AG10803 (cell line): Measurements from ENCODE around the gene AHSP.
"Not testable (repeated sequence)": the region's sequence is repeated elsewhere in the genome, so short reads cannot be mapped to it uniquely, and the experiment has no call there.

Experiments
- DNase-seq: peaks from one replicate; pipeline ENCODE4 v3.0.0; 2010; ENCODE audit warnings: low read depth
- H3K4me3 ChIP-seq: 2 replicates; pipeline ENCODE4 v1.5.1; 2011; ENCODE audit warnings: mild to moderate bottlenecking, low read length, control low read depth
- CTCF ChIP-seq: conservative IDR thresholded peaks from 2 replicates; pipeline ENCODE4 v1.5.1; 2011; ENCODE audit warnings: mild to moderate bottlenecking, low read length, control low read depth, inconsistent platforms

Gene AHSP

GRCh38 chr16:31542763-31543162, 15.1 kb downstream of the AHSP start:
- DNase-seq: no peak
- TF ChIP-seq CTCF: no peak
- H3K4me3 ChIP-seq: no peak overlapping the region

DNA sequence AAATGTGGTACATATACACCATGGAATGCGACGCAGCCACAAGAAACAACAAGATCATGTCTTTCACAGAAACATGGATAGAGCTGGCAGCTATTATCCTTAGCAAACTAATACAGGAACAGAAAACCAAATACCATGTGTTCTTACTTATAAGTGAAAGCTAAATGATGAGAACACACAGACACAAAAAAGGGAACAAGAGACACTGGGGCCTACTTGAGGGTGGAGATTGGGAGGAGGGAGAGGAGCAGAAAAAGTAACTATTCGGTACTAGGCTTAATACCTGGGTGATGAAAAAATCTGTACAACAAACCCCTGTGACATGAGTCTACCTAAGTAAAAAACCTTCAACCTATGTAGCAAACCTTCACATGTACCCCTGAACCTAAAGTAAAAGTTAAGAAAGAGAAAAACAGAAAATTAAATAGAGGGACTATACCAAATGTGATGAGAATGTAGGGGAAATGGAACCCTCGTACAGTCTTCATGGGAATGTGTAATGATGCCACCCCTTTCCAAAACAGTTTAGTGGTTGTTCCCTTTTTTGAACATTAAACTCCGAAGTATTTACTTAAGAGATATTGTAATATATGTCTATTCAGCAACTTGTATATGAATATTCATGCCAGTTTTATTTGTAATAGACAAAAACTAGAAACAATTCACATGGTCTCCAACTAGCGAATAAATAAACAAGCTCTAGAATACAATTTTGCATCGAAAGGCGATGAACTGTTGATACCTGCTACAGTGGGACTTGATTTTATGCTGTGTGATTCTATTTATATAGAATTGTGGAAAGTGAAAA, 33.9 kb downstream of the AHSP start:
- DNase-seq: no peak
- no peak overlapping the region for H3K4me3 ChIP-seq
- no peak for TF ChIP-seq CTCF

DNA sequence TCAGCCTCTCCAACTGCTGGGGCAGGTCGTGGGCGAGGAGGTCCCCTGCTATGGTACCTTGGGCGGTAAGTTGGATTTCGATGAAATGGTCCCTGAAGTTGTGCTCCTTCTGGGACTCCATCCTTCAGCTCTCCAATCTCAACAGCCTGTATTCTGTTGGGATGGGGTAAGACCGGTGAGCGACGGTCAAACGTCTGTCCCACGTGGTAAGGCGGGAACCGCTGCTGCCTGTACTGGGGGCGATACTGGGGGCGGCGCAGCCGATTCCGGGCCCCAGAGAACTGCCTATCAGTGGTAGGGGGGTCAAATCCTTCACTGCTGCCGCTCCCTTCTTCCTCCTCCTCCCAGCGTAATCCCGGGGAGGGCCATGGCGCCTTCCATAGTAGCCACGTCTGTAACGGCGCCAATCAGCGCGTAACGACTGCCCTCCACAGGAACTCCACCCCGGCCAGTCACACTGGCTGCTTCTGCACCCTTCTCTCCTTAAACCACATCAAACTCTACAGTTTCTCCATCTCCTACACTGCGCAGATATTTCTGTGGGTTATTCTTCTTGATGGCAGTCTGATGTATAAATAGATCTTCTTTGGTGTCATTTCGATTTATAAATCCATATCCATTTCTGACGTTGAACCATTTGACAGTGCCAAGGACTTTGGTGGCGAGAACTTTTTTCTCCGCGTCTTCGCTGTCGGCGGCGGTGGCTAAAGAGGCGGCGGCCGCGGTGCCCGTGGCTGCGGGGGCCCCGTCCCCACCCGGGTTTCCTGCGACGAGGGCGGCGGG, 41.1 kb downstream of the AHSP start:
- no peak for TF ChIP-seq CTCF
- DNase-seq: peak; percentile 2
- no peak overlapping the region; the same call in 1 of the 2 replicates for H3K4me3 ChIP-seq

DNA sequence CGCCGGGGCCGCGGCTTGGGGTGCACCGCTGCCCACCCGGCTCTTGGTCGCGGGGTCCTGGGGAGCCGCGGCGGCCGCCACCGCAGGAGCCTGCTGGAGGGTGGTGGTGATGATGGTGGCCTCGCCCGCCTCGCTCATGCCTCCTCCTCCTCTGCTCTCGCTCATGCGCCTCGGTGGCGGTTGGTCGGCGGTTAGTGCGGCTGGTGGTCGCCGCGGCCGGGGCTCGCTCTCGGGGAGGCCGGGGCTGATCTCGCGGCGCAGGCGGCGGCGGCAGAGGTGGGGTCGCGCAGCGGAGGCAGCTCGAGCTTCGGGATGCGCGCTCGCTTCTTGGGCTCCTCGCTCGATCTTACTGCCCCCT, 41.6 kb downstream of the AHSP start:
- no peak overlapping the region for H3K4me3 ChIP-seq
- no peak for TF ChIP-seq CTCF
- DNase-seq: no peak

- TF ChIP-seq CTCF: no peak
- DNase-seq: no peak
- no peak overlapping the region for H3K4me3 ChIP-seq
These were observed 45.1 kb downstream of the AHSP start for GRCh38 chr16:31572821-31573220.

DNA sequence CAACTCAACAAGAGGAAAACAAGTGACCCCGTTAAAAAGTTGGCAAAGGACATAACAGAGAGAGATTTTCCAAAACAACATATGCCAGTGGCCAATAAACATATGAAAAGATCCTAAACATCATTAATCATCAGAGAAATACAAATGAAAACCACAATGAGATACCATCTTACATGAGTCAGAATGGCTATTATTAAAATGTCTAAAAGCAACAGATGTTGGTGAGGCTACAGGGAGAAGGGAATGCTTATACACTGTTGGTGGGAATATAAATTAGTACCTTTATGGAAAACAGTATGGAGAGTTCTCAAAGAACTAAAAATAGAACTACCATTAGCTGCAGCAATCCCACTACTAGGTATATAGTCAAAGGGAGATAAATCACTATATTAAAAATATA, 46.5 kb downstream of the AHSP start:
- H3K4me3 ChIP-seq, DNase-seq: not testable (repeated sequence)

GRCh38 chr16:31577411-31577810, 49.7 kb downstream of the AHSP start:
- no peak overlapping the region for H3K4me3 ChIP-seq
- DNase-seq: no peak
- TF ChIP-seq CTCF: no peak
